T-cell (primary cell): ENCODE measurements around the gene SOWAHD. TPM values are rescaled to one million over a fixed set of nuclear protein-coding genes. Genes with fewer than 3 reads are reported as not detected.
"Not testable (repeated sequence)": the region's sequence is repeated elsewhere in the genome, so short reads cannot be mapped to it uniquely, and the experiment has no call there.

Experiments
- ATAC-seq, 4 experiments: fragments of 200-7000 bp in 3 of 4; fragments of 150-1000 bp in 1 of 4; cut with Tn5 transposase; replicated peaks in 1 of 4; 1 replicate in 3 of 4; 2 replicates in 1 of 4; pipeline ENCODE4 v1.10.0; 2021; ENCODE audit warnings: moderate library complexity in 3 of 4, mild to moderate bottlenecking in 2 of 4, moderate number of reproducible peaks in 1 of 4
- CTCF ChIA-PET, 2 donors: fragments of 300-600 bp; sonication (Branson Sonifier 250); formaldehyde crosslinking; loops; one replicate each; lab custom pipeline; 2022; ENCODE audit warnings: antibody characterized with exemption in 2 of 2; lab: Charles Lee
- POLR2A ChIA-PET, 2 donors: fragments of 300-600 bp; sonication (Branson Sonifier 250); formaldehyde crosslinking; loops; one replicate each; lab custom pipeline; 2022; ENCODE audit warnings: antibody characterized with exemption in 2 of 2; lab: Charles Lee
- DNase-seq, 35 experiments: peaks; one replicate each; pipeline versions ENCODE4 v3.0.0 to v3.0.0-alpha.2; 2013 to 2023
- H3K27ac ChIP-seq: one replicate; pipeline ENCODE4 v1.5.1; 2013; ENCODE audit warnings: low read length
- H3K27me3 ChIP-seq, 2 experiments: replicated peaks in 1 of 2; 1 replicate in 1 of 2; 2 replicates in 1 of 2; pipeline versions ENCODE4 v1.6.1 to v1.7.0; 2013; ENCODE audit warnings: low read length in 1 of 2, mixed read lengths in 1 of 2; ENCODE audit not compliant: control insufficient read depth in 2 of 2, insufficient read depth in 2 of 2; ENCODE audit errors: extremely low read depth in 1 of 2
- H3K36me3 ChIP-seq, 2 donors: 1 replicate in 1 of 2; 2 replicates in 1 of 2; pipeline versions ENCODE4 v1.6.1 to v1.7.0; 2013; ENCODE audit warnings: low read length in 1 of 2; ENCODE audit not compliant: control insufficient read depth in 2 of 2, insufficient read depth in 1 of 2; ENCODE audit errors: extremely low read depth in 1 of 2
- H3K4me1 ChIP-seq, 2 experiments: 1 replicate in 1 of 2; 2 replicates in 1 of 2; pipeline versions ENCODE4 v1.6.1 to v1.7.0; 2013; ENCODE audit warnings: low read length in 2 of 2, mixed read lengths in 1 of 2; ENCODE audit not compliant: insufficient read depth in 2 of 2, control insufficient read depth in 1 of 2; ENCODE audit errors: extremely low read depth in 1 of 2
- H3K4me3 ChIP-seq, 2 donors: 1 replicate in 1 of 2; 2 replicates in 1 of 2; pipeline versions ENCODE4 v1.5.1 to v1.7.0; 2013; ENCODE audit warnings: mild to moderate bottlenecking in 2 of 2, low read length in 1 of 2, moderate library complexity in 1 of 2; ENCODE audit not compliant: control insufficient read depth in 1 of 2; ENCODE audit errors: extremely low read depth in 1 of 2
- H3K9me3 ChIP-seq: 2 replicates; pipeline ENCODE4 v1.7.0; 2013
- H3K27ac Mint-ChIP-seq, 2 donors: one replicate each; pipeline ENCODE4 v1.8.0; 2020 to 2021; ENCODE audit warnings: mild to moderate bottlenecking in 2 of 2, mixed read lengths in 2 of 2
- H3K27me3 Mint-ChIP-seq, 2 donors: one replicate each; pipeline ENCODE4 v1.8.0; 2021 to 2022; ENCODE audit warnings: mixed read lengths in 2 of 2
- H3K36me3 Mint-ChIP-seq: one replicate; pipeline ENCODE4 v1.8.0; 2021; ENCODE audit warnings: mixed read lengths
- H3K4me1 Mint-ChIP-seq, 3 donors: one replicate each; pipeline ENCODE4 v1.8.0; 2020 to 2022; ENCODE audit warnings: mixed read lengths in 3 of 3, mild to moderate bottlenecking in 1 of 3
- H3K4me3 Mint-ChIP-seq, 3 donors: one replicate each; pipeline ENCODE4 v1.8.0; 2020 to 2022; ENCODE audit warnings: mild to moderate bottlenecking in 3 of 3, mixed read lengths in 3 of 3, moderate library complexity in 3 of 3
- H3K9me3 Mint-ChIP-seq, 3 donors: one replicate each; pipeline ENCODE4 v1.8.0; 2020 to 2022; ENCODE audit warnings: mixed read lengths in 3 of 3
- WGBS: methylation state at CpG from one replicate; pipeline ENCODE4 v1.1.5; 2013; ENCODE audit warnings: missing lambda C conversion rate; ENCODE audit not compliant: insufficient coverage; 5-methylcytosine and 5-hydroxymethylcytosine counted together
- total RNA-seq, 35 experiments: library from RNA in 6 of 35; stranded (reverse) in 6 of 35; fragments of 120-200 nt in 1 of 35; gene quantifications; one replicate each; pipeline versions ENCODE4 v1.2.1 to v1.2.4 and lab custom pipeline; 2013 to 2026

Gene SOWAHD
- total RNA-seq, 5 donors from 2014 or later (not counting 1 experiment from before 2014, with no cell fraction given) = 0.48 to 2.2 (median 1.6) TPM; not detected in 1

DNA sequence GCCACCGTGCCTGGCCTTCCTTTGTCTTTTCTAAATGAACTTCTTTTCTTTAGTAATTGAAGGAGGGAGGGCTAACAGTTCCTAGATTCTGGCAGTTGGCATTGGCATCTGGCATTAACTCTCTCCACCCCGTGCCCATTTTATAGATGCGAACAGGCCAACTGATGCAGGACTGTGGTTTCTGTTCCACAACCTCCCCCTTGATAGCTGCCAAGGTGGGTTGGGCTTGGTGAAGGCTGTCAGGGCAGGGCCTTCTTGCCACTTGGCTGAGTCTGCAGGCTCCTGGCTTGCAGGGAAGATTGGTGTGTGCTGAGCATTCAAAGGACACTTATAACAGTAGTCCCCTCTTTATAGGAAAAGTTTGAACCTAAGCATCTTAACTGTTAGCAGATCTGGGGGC, 4.3 kb downstream of the SOWAHD start:
- CTCF ChIA-PET = no interaction called here
- no peaks in the 10 kb centered on the region for H3K9me3 Mint-ChIP-seq

DNA sequence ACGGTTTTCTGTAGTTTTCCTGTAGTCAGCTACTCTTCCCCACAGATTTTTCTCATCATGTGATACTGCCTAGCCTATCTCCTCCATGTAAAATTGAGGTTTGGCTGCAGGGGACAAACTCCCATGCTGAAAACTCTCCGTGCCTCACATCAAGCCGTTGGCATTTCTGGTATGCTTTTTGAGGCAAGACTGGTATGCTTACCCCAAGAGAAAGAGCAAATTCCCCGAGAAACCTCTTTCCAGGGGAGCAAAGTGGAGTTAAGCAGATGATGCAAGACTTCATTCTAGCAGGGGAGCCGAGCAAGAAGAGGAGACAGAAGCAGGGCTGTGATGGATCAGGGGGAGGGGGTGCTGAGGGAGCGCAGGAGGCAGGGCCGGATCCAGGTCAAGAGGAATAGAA, 4.8 kb downstream of the SOWAHD start:
- no peaks in the 10 kb centered on the region for H3K27me3 Mint-ChIP-seq
- no peaks in the 10 kb centered on the region for H3K36me3 Mint-ChIP-seq
- POLR2A ChIA-PET = no interaction called here
- peaks cover 0 to 14% of the 10 kb centered on the region in 2 experiments for H3K4me1 ChIP-seq
- H3K27ac ChIP-seq = no peak overlapping the region
- no peak overlapping the region for H3K4me3 ChIP-seq
- CTCF ChIA-PET = interaction anchor here in 1 of 2 donors (1.7 kb wide), 1 partner anchor 13 kb away, joined by 6 read pairs; no protein-coding TSS in a partner anchor
- peaks cover 9 to 20% (median 19%) of the 10 kb centered on the region in 3 donors for H3K4me1 Mint-ChIP-seq
- no peaks in the 10 kb centered on the region for H3K36me3 ChIP-seq
- H3K9me3 ChIP-seq = no peaks in the 10 kb centered on the region
- H3K9me3 Mint-ChIP-seq = no peaks in the 10 kb centered on the region
- H3K27me3 ChIP-seq = no peaks in the 10 kb centered on the region
- DNase-seq = no peak
- H3K4me3 Mint-ChIP-seq = no peak overlapping the region
- H3K27ac Mint-ChIP-seq = peak overlapping the region in 1 of 2 donors; percentile 41
- WGBS = 100% methylated on average over 1 of the region's 7 CpGs
- ATAC-seq = no peak

More for the DNA sequence above, 4.3 kb downstream of the SOWAHD start:
- Mint-ChIP-seq H3K27me3 (no peaks in the 10 kb centered on the region), H3K36me3 (no peaks in the 10 kb centered on the region), H3K27ac (peak overlapping the region in 1 of 2 donors; percentile 68), H3K4me1 (peaks cover 11 to 22% (median 22%) of the 10 kb centered on the region in 3 donors), H3K4me3 (no peak overlapping the region)
- no peak for ATAC-seq
- H3K27ac ChIP-seq = no peak overlapping the region
- POLR2A ChIA-PET = interaction anchor here in 1 of 2 donors (0.5 kb wide), 1 partner anchor 28 kb away, joined by 8 read pairs; no protein-coding TSS in a partner anchor
- peaks cover 0 to 17% of the 10 kb centered on the region in 2 experiments for H3K4me1 ChIP-seq
- WGBS = no CpG with 5 or more reads among the region's 3 CpGs
- H3K4me3 ChIP-seq = no peak overlapping the region
- DNase-seq = no peak
- no peaks in the 10 kb centered on the region for H3K36me3 ChIP-seq
- H3K27me3 ChIP-seq = no peaks in the 10 kb centered on the region
- no peaks in the 10 kb centered on the region for H3K9me3 ChIP-seq

DNA sequence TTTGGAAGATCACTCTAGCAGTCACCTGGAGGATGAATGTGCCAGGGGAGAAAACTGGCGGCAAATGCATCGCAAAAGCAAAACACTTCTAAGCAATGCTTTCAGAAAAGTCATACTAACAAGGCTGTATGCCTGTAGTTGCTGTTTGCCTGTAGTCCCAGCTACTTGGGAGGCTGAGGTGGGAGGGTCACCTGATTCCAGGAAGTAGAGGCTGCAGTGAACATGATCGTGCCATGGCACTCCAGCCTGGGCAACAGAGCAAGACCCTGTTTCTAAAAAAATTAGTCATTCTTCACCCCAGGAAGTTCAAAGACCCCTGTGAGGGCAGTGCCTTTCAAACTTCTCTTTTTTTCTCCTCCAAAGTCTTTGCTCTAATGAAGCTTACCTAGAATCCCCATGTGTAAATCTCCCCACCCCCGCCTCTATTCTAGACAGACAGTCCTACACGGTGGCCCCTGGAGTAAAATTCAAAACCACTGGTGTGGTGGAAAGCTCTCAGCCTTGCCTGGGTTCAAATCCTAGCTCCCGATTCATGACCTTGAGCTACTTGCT, 5.5 kb downstream of the SOWAHD start:
- no peak for DNase-seq
- H3K36me3 ChIP-seq = no peaks in the 10 kb centered on the region
- no peaks in the 10 kb centered on the region for H3K9me3 Mint-ChIP-seq
- peak overlapping the region in 1 of 2 donors; percentile 41 for H3K27ac Mint-ChIP-seq
- H3K27ac ChIP-seq = no peak overlapping the region
- no peaks in the 10 kb centered on the region for H3K27me3 Mint-ChIP-seq
- no peaks in the 10 kb centered on the region for H3K9me3 ChIP-seq
- no CpG with 5 or more reads among the region's 6 CpGs for WGBS
- POLR2A ChIA-PET = interaction anchor here in 1 of 2 donors (0.6 to 0.7 kb wide), 2 partner anchors 18 to 132 kb away, joined by 8 to 9 read pairs; no protein-coding TSS in a partner anchor
- CTCF ChIA-PET = interaction anchor here (0.5 to 1.7 kb wide), 6 partner anchors 11 to 120 kb away, joined by 3 to 6 read pairs (median 4); no protein-coding TSS in a partner anchor
- no peaks in the 10 kb centered on the region for H3K27me3 ChIP-seq
- no peak overlapping the region for H3K4me3 Mint-ChIP-seq
- H3K4me1 ChIP-seq = peaks cover 0 to 13% of the 10 kb centered on the region in 2 experiments
- peaks cover 9 to 20% (median 19%) of the 10 kb centered on the region in 3 donors for H3K4me1 Mint-ChIP-seq
- no peak overlapping the region for H3K4me3 ChIP-seq
- no peak for ATAC-seq
- peaks cover 2% of the 10 kb centered on the region for H3K36me3 Mint-ChIP-seq

DNA sequence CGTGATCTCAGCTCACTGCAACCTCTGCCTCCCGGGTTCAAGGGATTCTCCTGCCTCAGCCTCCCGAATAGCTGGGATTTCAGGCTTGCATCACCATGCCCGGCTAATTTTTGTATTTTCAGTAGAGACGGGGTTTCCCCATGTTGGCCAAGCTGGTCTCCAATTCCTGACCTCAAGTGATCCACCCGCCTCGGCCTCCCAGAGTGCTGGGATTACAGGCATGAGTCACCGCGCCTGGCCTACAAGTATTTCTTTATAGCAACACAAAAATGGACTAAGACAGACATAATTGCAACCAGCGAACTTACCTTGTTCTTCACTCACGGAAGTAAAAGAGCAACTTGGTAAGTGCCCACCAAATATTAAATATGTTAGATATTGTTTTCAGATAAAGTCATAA, 10.0 kb downstream of the SOWAHD start:
- H3K27me3 Mint-ChIP-seq, H3K36me3 Mint-ChIP-seq, H3K4me1 ChIP-seq, H3K27ac Mint-ChIP-seq, POLR2A ChIA-PET, DNase-seq, ATAC-seq, H3K27me3 ChIP-seq, H3K9me3 ChIP-seq, H3K9me3 Mint-ChIP-seq, H3K4me1 Mint-ChIP-seq, H3K4me3 Mint-ChIP-seq, H3K36me3 ChIP-seq, H3K4me3 ChIP-seq, H3K27ac ChIP-seq: not testable (repeated sequence)
- WGBS = 91% methylated on average over 4 of the region's 11 CpGs
- CTCF ChIA-PET = interaction anchor here in 1 of 2 donors (0.5 kb wide), 1 partner anchor 10 kb away, joined by 4 read pairs; the partner anchor contains the start of gene SOWAHD

DNA sequence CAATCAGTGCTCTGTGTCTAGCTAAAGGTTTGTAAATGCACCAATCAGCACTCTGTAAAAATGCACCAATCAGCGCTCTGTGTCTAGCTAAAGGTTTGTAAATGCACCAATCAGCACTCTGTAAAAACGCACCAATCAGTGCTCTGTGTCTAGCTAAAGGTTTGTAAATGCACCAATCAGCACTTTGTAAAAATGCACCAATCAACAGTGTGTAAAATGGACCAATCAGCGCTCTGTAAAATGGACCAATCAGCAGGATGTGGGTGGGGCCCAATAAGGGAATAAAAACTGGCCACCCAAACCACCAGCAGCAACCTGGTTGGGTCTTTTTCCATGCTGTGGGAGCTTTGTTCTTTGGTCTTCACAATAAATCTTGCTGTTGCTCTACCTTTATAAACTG, 11.0 kb downstream of the SOWAHD start:
- H3K36me3 Mint-ChIP-seq, DNase-seq, H3K4me1 Mint-ChIP-seq, CTCF ChIA-PET, ATAC-seq, H3K27me3 ChIP-seq, H3K9me3 Mint-ChIP-seq, H3K36me3 ChIP-seq, H3K27ac Mint-ChIP-seq, H3K4me3 ChIP-seq, H3K9me3 ChIP-seq, H3K27ac ChIP-seq, H3K4me3 Mint-ChIP-seq, H3K4me1 ChIP-seq, H3K27me3 Mint-ChIP-seq: not testable (repeated sequence)
- POLR2A ChIA-PET = interaction anchor here in 1 of 2 donors (0.6 kb wide), 1 partner anchor 185 kb away, joined by 6 read pairs; no protein-coding TSS in a partner anchor
- no CpG with 5 or more reads among the region's 3 CpGs for WGBS

DNA sequence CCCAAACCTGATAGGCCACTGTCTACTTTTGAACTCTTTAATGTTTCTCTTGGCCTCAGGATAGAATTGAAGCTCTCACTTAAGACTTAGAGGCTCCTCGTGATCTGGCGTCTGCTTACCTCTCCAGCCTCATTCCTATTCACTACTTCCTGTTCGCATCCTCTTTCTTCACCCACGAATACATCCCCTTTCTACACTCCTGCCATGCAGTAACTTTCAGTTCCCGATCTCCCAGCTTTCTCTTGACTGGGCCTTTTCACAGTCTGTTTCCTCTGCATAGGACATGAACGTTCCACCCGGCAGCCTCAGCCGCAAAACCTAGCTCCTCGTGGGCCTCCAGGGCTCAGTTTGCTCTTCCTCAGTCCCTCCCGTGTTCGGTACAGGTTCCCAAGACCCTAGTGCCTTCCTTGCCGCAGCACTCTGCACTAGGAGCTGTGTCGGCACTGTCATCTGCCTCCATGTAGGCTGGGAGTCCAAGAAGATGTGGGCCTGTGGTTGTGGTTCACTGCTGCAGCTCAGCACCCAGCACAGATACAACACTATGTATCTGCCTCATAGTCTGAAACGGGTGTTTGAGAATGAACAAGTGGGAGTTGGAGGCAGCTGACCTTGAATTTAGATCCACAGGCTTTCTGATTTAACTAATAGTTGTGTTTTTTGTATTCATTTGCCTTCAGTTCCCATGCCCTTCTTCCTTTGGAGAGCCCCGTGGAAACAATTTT, 17.3 kb downstream of the SOWAHD start:
- peaks cover 0 to 7% (median 6%) of the 10 kb centered on the region in 3 donors for H3K4me1 Mint-ChIP-seq
- WGBS = 51% methylated on average over 2 of the region's 15 CpGs
- no peak overlapping the region for H3K27ac ChIP-seq
- H3K27me3 Mint-ChIP-seq = peaks cover 0 to 5% of the 10 kb centered on the region in 2 donors
- ATAC-seq = no peak
- H3K4me1 ChIP-seq = no peaks in the 10 kb centered on the region
- H3K9me3 Mint-ChIP-seq = no peaks in the 10 kb centered on the region
- ChIA-PET POLR2A (no interaction called here), CTCF (interaction anchor here (0.5 to 1.3 kb wide), 4 partner anchors 9 to 205 kb away, joined by 3 to 6 read pairs (median 4); no protein-coding TSS in a partner anchor)
- H3K36me3 Mint-ChIP-seq = no peaks in the 10 kb centered on the region
- H3K27me3 ChIP-seq = no peaks in the 10 kb centered on the region
- H3K27ac Mint-ChIP-seq = peak overlapping the region in 1 of 2 donors; percentile 23
- H3K9me3 ChIP-seq = no peaks in the 10 kb centered on the region
- H3K36me3 ChIP-seq = no peaks in the 10 kb centered on the region
- H3K4me3 ChIP-seq = no peak overlapping the region
- no peak for DNase-seq
- no peak overlapping the region for H3K4me3 Mint-ChIP-seq
